Loucy (cell line): ENCODE measurements around the gene GNPNAT1.

Source experiments
- H2AFZ ChIP-seq: fragments of 200-600 bp; sonication (generic); 2 replicates; pipeline ENCODE4 v1.6.0; 2016; ENCODE audit warnings: antibody characterized with exemption, mild to moderate bottlenecking, low read length, moderate library complexity
- H3F3A ChIP-seq: fragments of 200-600 bp; 2 replicates; pipeline ENCODE4 v1.6.0; 2016; ENCODE audit warnings: antibody characterized with exemption, low read depth, mild to moderate bottlenecking
- H3K27me3 ChIP-seq: fragments of 200-600 bp; sonication (generic); 2 replicates; pipeline ENCODE4 v1.6.1; 2014; ENCODE audit warnings: low read length, mild to moderate bottlenecking; ENCODE audit not compliant: insufficient read depth, poor library complexity, severe bottlenecking
- H3K36me3 ChIP-seq: fragments of 200-600 bp; sonication (generic); 2 replicates; pipeline ENCODE4 v1.6.1; 2016; ENCODE audit warnings: low read length; ENCODE audit not compliant: insufficient read depth
- H3K4me1 ChIP-seq: fragments of 200-600 bp; sonication (generic); 2 replicates; pipeline ENCODE4 v1.5.1; 2014; ENCODE audit warnings: low read length, mild to moderate bottlenecking; ENCODE audit not compliant: insufficient read depth, poor library complexity, severe bottlenecking
- H3K4me2 ChIP-seq: fragments of 200-600 bp; sonication (generic); 2 replicates; pipeline ENCODE4 v1.6.0; 2014; ENCODE audit warnings: antibody characterized with exemption, low read length, low read depth, mild to moderate bottlenecking; ENCODE audit not compliant: poor library complexity, severe bottlenecking
- H3K4me3 ChIP-seq: fragments of 200-600 bp; sonication (generic); 2 replicates; pipeline ENCODE4 v1.5.1; 2014; ENCODE audit warnings: low read length, mild to moderate bottlenecking, mixed read lengths; ENCODE audit not compliant: poor library complexity, severe bottlenecking
- H3K79me2 ChIP-seq: fragments of 200-600 bp; sonication (generic); 2 replicates; pipeline ENCODE4 v1.6.1; 2014; ENCODE audit warnings: low read length; ENCODE audit not compliant: insufficient read depth
- H3K9ac ChIP-seq: fragments of 200-600 bp; sonication (generic); 2 replicates; pipeline ENCODE4 v1.6.0; 2014; ENCODE audit warnings: mild to moderate bottlenecking, low read depth, low read length, moderate library complexity; ENCODE audit not compliant: poor library complexity, severe bottlenecking
- H3K9me2 ChIP-seq: fragments of 200-600 bp; sonication (generic); replicated peaks from 2 replicates; pipeline ENCODE4 v1.6.1; 2016; ENCODE audit warnings: low read depth, low read length, mixed read lengths
- H3K9me3 ChIP-seq: fragments of 200-600 bp; sonication (generic); 2 replicates; pipeline ENCODE4 v1.6.1; 2014; ENCODE audit warnings: mild to moderate bottlenecking, antibody characterized with exemption, low read length, low read depth; ENCODE audit not compliant: insufficient read depth
- H4K20me1 ChIP-seq: fragments of 200-600 bp; sonication (generic); 2 replicates; pipeline ENCODE4 v1.6.0; 2014; ENCODE audit warnings: antibody characterized with exemption, low read length, mild to moderate bottlenecking; ENCODE audit not compliant: insufficient read depth, poor library complexity, severe bottlenecking
- CTCF ChIP-seq: fragments of 200-600 bp; sonication (generic); conservative IDR thresholded peaks from 2 replicates; pipeline ENCODE4 v1.5.1; 2014; ENCODE audit warnings: mild to moderate bottlenecking, antibody characterized with exemption, low read length
- EZH2phosphoT487 ChIP-seq: fragments of 200-600 bp; IDR thresholded peaks from 2 replicates; pipeline ENCODE4 v1.6.1; 2018; ENCODE audit warnings: antibody characterized with exemption, mild to moderate bottlenecking, moderate library complexity, borderline replicate concordance

Gene GNPNAT1

GRCh38 chr14:52793061-52793460 is 1.7 kb upstream of the GNPNAT1 start:
- H3K4me2 ChIP-seq: no peak overlapping the region
- H3F3A ChIP-seq: no peaks in the 10 kb centered on the region
- H3K79me2 ChIP-seq: peaks cover 29% of the 10 kb centered on the region
- no peaks in the 10 kb centered on the region for H4K20me1 ChIP-seq
- H3K9me2 ChIP-seq: no peaks in the 10 kb centered on the region
- no peak overlapping the region for H3K9ac ChIP-seq
- H3K36me3 ChIP-seq: no peaks in the 10 kb centered on the region
- TF ChIP-seq EZH2phosphoT487 (no peak), CTCF (no peak)
- no peak overlapping the region for H2AFZ ChIP-seq
- H3K27me3 ChIP-seq: no peaks in the 10 kb centered on the region
- peaks cover 22% of the 10 kb centered on the region for H3K4me1 ChIP-seq
- no peaks in the 10 kb centered on the region for H3K9me3 ChIP-seq
- H3K4me3 ChIP-seq: no peak overlapping the region

GRCh38 chr14:52792097-52792415 is 649 bp upstream of the GNPNAT1 start:
- Histone ChIP-seq H3K9me2 (no peaks in the 10 kb centered on the region), H2AFZ (peak overlapping the region; percentile 63; the same call in 1 of the 2 replicates), H3K4me1 (peaks cover 32% of the 10 kb centered on the region), H3K27me3 (no peaks in the 10 kb centered on the region), H3K36me3 (no peaks in the 10 kb centered on the region), H3K9ac (no peak overlapping the region), H4K20me1 (no peaks in the 10 kb centered on the region), H3K9me3 (no peaks in the 10 kb centered on the region), H3K4me3 (peak overlapping the region; percentile 96), H3F3A (no peaks in the 10 kb centered on the region), H3K79me2 (peaks cover 39% of the 10 kb centered on the region), H3K4me2 (no peak overlapping the region)
- no peak for TF ChIP-seq CTCF
- TF ChIP-seq EZH2phosphoT487: no peak

DNA sequence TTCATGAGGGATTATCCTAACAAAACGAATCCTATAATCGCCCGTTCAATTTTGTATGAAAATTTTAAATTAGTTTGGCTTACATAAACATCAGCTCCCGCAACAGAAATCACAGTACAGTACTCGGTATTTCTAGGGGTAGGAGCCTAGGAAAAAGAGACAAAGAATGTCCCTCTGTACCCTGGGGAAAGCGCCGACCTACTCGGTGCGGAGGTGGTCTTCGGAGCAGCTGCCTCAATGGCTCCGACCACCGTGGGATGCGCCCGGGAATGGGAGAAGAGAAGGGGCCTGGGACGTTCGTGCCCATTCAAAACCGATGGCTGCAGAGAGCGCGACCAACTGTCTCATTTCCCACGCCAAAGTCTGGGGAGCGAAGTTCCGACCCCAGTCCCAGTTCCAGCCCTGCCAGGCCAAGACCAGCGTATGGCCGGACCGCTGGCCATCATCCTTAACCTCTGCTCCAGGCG is 618 bp downstream of the GNPNAT1 start:
- Histone ChIP-seq H3K9ac (peak overlapping the region; percentile 81), H3K79me2 (peaks cover 42% of the 10 kb centered on the region), H2AFZ (peak overlapping the region; percentile 98), H3K4me1 (peaks cover 33% of the 10 kb centered on the region), H3F3A (no peaks in the 10 kb centered on the region), H3K4me3 (peak overlapping the region; percentile 96), H3K4me2 (peak overlapping the region; percentile 80), H4K20me1 (no peaks in the 10 kb centered on the region), H3K36me3 (no peaks in the 10 kb centered on the region), H3K27me3 (no peaks in the 10 kb centered on the region), H3K9me3 (no peaks in the 10 kb centered on the region), H3K9me2 (no peaks in the 10 kb centered on the region)
- TF ChIP-seq CTCF (no peak), EZH2phosphoT487 (no peak)
